IMR-90 (cell line): Measurements from ENCODE around the gene TM9SF4. TPM values are rescaled to one million over a fixed set of nuclear protein-coding genes. Genes with fewer than 3 reads are reported as not detected.

Experiments
- ATAC-seq: fragments of 200-7000 bp; cut with Tn5 transposase; 2 replicates; pipeline ENCODE4 v1.9.1; 2020; ENCODE audit warnings: low read depth, mild to moderate bottlenecking, moderate library complexity
- BruUV-seq: library from RNA; stranded (reverse); fragments of 400-500 nt; replicated peaks from 2 replicates; lab custom pipeline; 2021; lab: Mats Ljungman, UMichigan
- CTCF ChIA-PET: fragments of 300-600 bp; formaldehyde crosslinking; extraction: SDS; loops from one replicate; lab custom pipeline; 2021; ENCODE audit warnings: antibody characterized with exemption; lab: Yijun Ruan, JAX
- POLR2A ChIA-PET: fragments of 300-600 bp; sonication (Branson Sonifier 250); formaldehyde crosslinking; loops from one replicate; lab custom pipeline; 2022; ENCODE audit warnings: antibody characterized with exemption; ENCODE audit not compliant: unreplicated experiment; lab: Charles Lee
- DNase-seq: peaks from one replicate; pipeline ENCODE4 v3.0.0; 2013
- H2AFZ ChIP-seq: replicated peaks from 2 replicates; pipeline ENCODE3; 2013; ENCODE audit warnings: low read length, mild to moderate bottlenecking; ENCODE audit not compliant: poor library complexity
- H2AK5ac ChIP-seq: 2 replicates; pipeline ENCODE4 v1.6.1; 2013; ENCODE audit warnings: low read depth, low read length, inconsistent platforms
- H2AK9ac ChIP-seq: replicated peaks from 2 replicates; pipeline ENCODE3; 2013; ENCODE audit warnings: mild to moderate bottlenecking, low read depth, low read length, moderate library complexity; ENCODE audit not compliant: poor library complexity
- H2BK120ac ChIP-seq: 2 replicates; pipeline ENCODE4 v1.6.1; 2013; ENCODE audit warnings: low read depth, low read length, inconsistent platforms
- H2BK15ac ChIP-seq: 3 replicates; pipeline ENCODE4 v1.6.1; 2013; ENCODE audit warnings: low read depth, low read length, inconsistent platforms
- H2BK20ac ChIP-seq: 2 replicates; pipeline ENCODE4 v1.6.1; 2013; ENCODE audit warnings: low read depth, mild to moderate bottlenecking, inconsistent platforms, low read length, moderate library complexity
- H2BK5ac ChIP-seq: 2 replicates; pipeline ENCODE4 v1.6.1; 2013; ENCODE audit warnings: mild to moderate bottlenecking, low read depth, low read length, inconsistent platforms; ENCODE audit not compliant: poor library complexity, severe bottlenecking
- H3K14ac ChIP-seq: replicated peaks from 2 replicates; pipeline ENCODE4 v1.6.1; 2013; ENCODE audit warnings: low read depth, low read length, inconsistent platforms
- H3K18ac ChIP-seq: 2 replicates; pipeline ENCODE4 v1.6.1; 2013; ENCODE audit warnings: low read depth, low read length, control low read depth
- H3K23ac ChIP-seq: 2 replicates; pipeline ENCODE4 v1.6.1; 2013; ENCODE audit warnings: low read depth, low read length, inconsistent platforms
- H3K27ac ChIP-seq: 2 replicates; pipeline ENCODE4 v1.5.1; 2013; ENCODE audit warnings: mild to moderate bottlenecking, control low read depth, low read length; ENCODE audit not compliant: insufficient read depth
- H3K27me3 ChIP-seq: 2 replicates; pipeline ENCODE4 v1.6.1; 2013; ENCODE audit warnings: low read length; ENCODE audit not compliant: control insufficient read depth, insufficient read depth
- H3K36me3 ChIP-seq: 2 replicates; pipeline ENCODE4 v1.6.1; 2013; ENCODE audit warnings: low read length, mixed read lengths; ENCODE audit not compliant: control insufficient read depth, insufficient read depth
- H3K4ac ChIP-seq: 2 replicates; pipeline ENCODE4 v1.6.1; 2013; ENCODE audit warnings: low read depth, low read length, inconsistent platforms
- H3K4me1 ChIP-seq: 2 replicates; pipeline ENCODE4 v1.6.1; 2013; ENCODE audit warnings: low read length, mixed read lengths; ENCODE audit not compliant: control insufficient read depth, insufficient read depth
- H3K4me2 ChIP-seq: 2 replicates; pipeline ENCODE4 v1.6.1; 2013; ENCODE audit warnings: low read depth, mild to moderate bottlenecking, control low read depth, low read length, moderate library complexity
- H3K4me3 ChIP-seq: 2 replicates; pipeline ENCODE4 v1.5.1; 2013; ENCODE audit warnings: low read depth, mild to moderate bottlenecking, control low read depth, low read length, moderate library complexity; ENCODE audit not compliant: insufficient read depth
- H3K56ac ChIP-seq: 2 replicates; pipeline ENCODE4 v1.6.1; 2013; ENCODE audit warnings: low read length, inconsistent platforms; ENCODE audit not compliant: insufficient read depth; ENCODE audit errors: extremely low read depth
- H3K79me1 ChIP-seq, 2 experiments: 2 replicates each; pipeline ENCODE4 v1.6.1; 2013; ENCODE audit warnings: low read length in 2 of 2, inconsistent platforms in 1 of 2, low read depth in 1 of 2
- H3K9ac ChIP-seq: 2 replicates; pipeline ENCODE4 v1.6.1; 2013; ENCODE audit warnings: low read depth, low read length, control low read depth
- H3K9me1 ChIP-seq: 2 replicates; pipeline ENCODE4 v1.6.1; 2013; ENCODE audit warnings: low read length, inconsistent platforms; ENCODE audit not compliant: insufficient read depth
- H3K9me3 ChIP-seq: 2 replicates; pipeline ENCODE4 v1.6.1; 2013; ENCODE audit warnings: low read length; ENCODE audit not compliant: control insufficient read depth, insufficient read depth
- H4K20me1 ChIP-seq: 2 replicates; pipeline ENCODE4 v1.6.1; 2013; ENCODE audit warnings: low read length, inconsistent platforms; ENCODE audit not compliant: insufficient read depth
- H4K5ac ChIP-seq: 2 replicates; pipeline ENCODE4 v1.6.1; 2013; ENCODE audit warnings: mild to moderate bottlenecking, low read depth, low read length, control low read depth
- H4K8ac ChIP-seq, 2 experiments: 2 replicates each; pipeline ENCODE4 v1.6.1; 2013; ENCODE audit warnings: low read depth in 2 of 2, low read length in 2 of 2, control low read depth in 1 of 2, inconsistent platforms in 1 of 2
- H4K91ac ChIP-seq: 2 replicates; pipeline ENCODE4 v1.6.1; 2013; ENCODE audit warnings: low read depth, low read length, inconsistent platforms; ENCODE audit not compliant: insufficient read depth
- BHLHE40 ChIP-seq: fragments of 150-350 bp; IDR thresholded peaks from 2 replicates; pipeline ENCODE4 v1.6.1; 2016; ENCODE audit warnings: mild to moderate bottlenecking, low read depth, low read length
- CEBPB ChIP-seq: IDR thresholded peaks from 2 replicates; pipeline ENCODE4 v1.6.1; 2012; ENCODE audit warnings: low read depth, low read length, improper control_type of control experiment
- CHD1 ChIP-seq: IDR thresholded peaks from 2 replicates; pipeline ENCODE4 v1.6.1; 2012; ENCODE audit warnings: low read depth, low read length, improper control_type of control experiment
- FOS ChIP-seq: fragments of 150-350 bp; IDR thresholded peaks from 2 replicates; pipeline ENCODE4 v1.6.1; 2016; ENCODE audit warnings: low read depth, low read length
- MAFK ChIP-seq: IDR thresholded peaks from 2 replicates; pipeline ENCODE4 v1.6.1; 2012; ENCODE audit warnings: low read depth, low read length, improper control_type of control experiment
- MAZ ChIP-seq: IDR thresholded peaks from 2 replicates; pipeline ENCODE4 v1.6.1; 2012; ENCODE audit warnings: low read depth, mild to moderate bottlenecking, low read length, improper control_type of control experiment, moderate library complexity, borderline replicate concordance
- MXI1 ChIP-seq: IDR thresholded peaks from 2 replicates; pipeline ENCODE4 v1.6.1; 2012; ENCODE audit warnings: low read depth, mild to moderate bottlenecking, low read length, moderate library complexity, borderline replicate concordance
- NFE2L2 ChIP-seq: fragments of 150-350 bp; IDR thresholded peaks from 2 replicates; pipeline ENCODE4 v1.6.1; 2016; ENCODE audit warnings: low read depth, mild to moderate bottlenecking, low read length
- POLR2A ChIP-seq: IDR thresholded peaks from 2 replicates; pipeline ENCODE4 v1.6.1; 2012; ENCODE audit warnings: mild to moderate bottlenecking, low read depth, low read length
- RAD21 ChIP-seq: IDR thresholded peaks from 2 replicates; pipeline ENCODE4 v1.6.1; 2012; ENCODE audit warnings: low read length, improper control_type of control experiment
- RCOR1 ChIP-seq: IDR thresholded peaks from 2 replicates; pipeline ENCODE4 v1.6.1; 2012; ENCODE audit warnings: mild to moderate bottlenecking, low read length, improper control_type of control experiment; ENCODE audit not compliant: insufficient replicate concordance
- RFX5 ChIP-seq: IDR thresholded peaks from 2 replicates; pipeline ENCODE4 v1.8.0; 2012; ENCODE audit warnings: low read depth, mild to moderate bottlenecking, low read length, moderate library complexity
- SMC3 ChIP-seq: fragments of 150-350 bp; IDR thresholded peaks from 2 replicates; pipeline ENCODE4 v1.6.1; 2016; ENCODE audit warnings: low read depth, mild to moderate bottlenecking, antibody characterized with exemption, low read length, moderate library complexity
- WGBS, 2 experiments: methylation state at CpG; one replicate each; pipeline versions ENCODE4 v1.1.5 to v1.1.7; 2013; ENCODE audit warnings: missing lambda C conversion rate in 2 of 2; ENCODE audit not compliant: insufficient read length in 1 of 2; ENCODE audit errors: extremely low coverage in 2 of 2; 5-methylcytosine and 5-hydroxymethylcytosine counted together
- dilution Hi-C: fragments of 300-500 bp; cut with HindIII; formaldehyde crosslinking; loops from one replicate; pipeline ENCODE4 v1.14.3; 2018; ENCODE audit warnings: low sequenced_read_pairs; ENCODE audit not compliant: unreplicated experiment
- in situ Hi-C: fragments of 300-500 bp; cut with MboI; formaldehyde crosslinking; loops from 3 replicates; pipeline ENCODE4 v1.14.3; 2019; ENCODE audit warnings: low sequenced_read_pairs, inconsistent platforms, mixed read lengths
- intact Hi-C: fragments of 100-400 bp; cut with micrococcal nuclease; formaldehyde crosslinking; loops from 2 replicates; pipeline ENCODE4 v1.10.0; 2022
- polyA plus RNA-seq, 3 experiments: library from polyadenylated mRNA; depleted of rRNA; stranded (reverse); fragments of >200 nt; gene quantifications; 2 replicates each; pipeline ENCODE4 v1.2.3, GENCODE V29; 2012; ENCODE audit warnings: low replicate concordance in 1 of 3
- total RNA-seq: library from RNA; depleted of rRNA; stranded (reverse); fragments of >200 nt; gene quantifications from 2 replicates; pipeline ENCODE4 v1.2.3, GENCODE V29; 2012
- TF ChIP-seq, protein P1 (sequence below): fragments of 150-350 bp; IDR thresholded peaks from 2 replicates; pipeline ENCODE4 v1.6.1; 2016; ENCODE audit warnings: low read depth, mild to moderate bottlenecking, low read length, moderate library complexity, borderline replicate concordance
- TF ChIP-seq, protein P2 (sequence below): conservative IDR thresholded peaks from 2 replicates; pipeline ENCODE4 v1.5.1; 2012; ENCODE audit warnings: mild to moderate bottlenecking, low read depth, low read length, improper control_type of control experiment

TM9SF4 gene
- total and polyA plus RNA-seq, 2 of the 4 experiments (the other 2 are of a cell fraction) = 35.3 to 59.1 TPM

- no TSS peak for BruUV-seq
- H3K14ac ChIP-seq = no peak overlapping the region
- 0 out of 2 replicates have a peak overlapping the region, but pooled peaks have one; percentile 21 for H3K4ac ChIP-seq
- in situ Hi-C loops (no loop called here), dilution Hi-C loops (no loop called here), intact Hi-C loops (no loop called here)
- no peaks in the 10 kb centered on the region for H4K20me1 ChIP-seq
- DNase-seq (peak; percentile 58), ATAC-seq (peak; percentile 83)
- no peak overlapping the region for H2AFZ ChIP-seq
- no peak overlapping the region for H3K4me3 ChIP-seq
- no peaks in the 10 kb centered on the region for H3K9me3 ChIP-seq
- H3K9ac ChIP-seq = no peak overlapping the region
- H2BK120ac ChIP-seq = no peak overlapping the region
- H4K91ac ChIP-seq = no peak overlapping the region
- no peaks in the 10 kb centered on the region for H3K27me3 ChIP-seq
- no peak overlapping the region for H2AK5ac ChIP-seq
- no peak overlapping the region; the same call in 1 of the 2 replicates for H3K27ac ChIP-seq
- H3K23ac ChIP-seq = no peak overlapping the region
- no peak overlapping the region for H2BK20ac ChIP-seq
- ChIA-PET POLR2A (no interaction called here), CTCF (no interaction called here)
- no peak overlapping the region for H3K56ac ChIP-seq
- no CpG with 5 or more reads among the region's 2 CpGs for WGBS, 2 experiments
- H4K8ac ChIP-seq = peak overlapping the region in 1 of 2 experiments; percentile 43; a peak in 1 of 4 replicates
- H3K79me1 ChIP-seq = 0 out of 4 replicates have a peak, but pooled peaks cover 0 to 4% of the 10 kb centered on the region in 2 experiments
- peaks cover 6% of the 10 kb centered on the region; the same call in 1 of the 2 replicates for H3K9me1 ChIP-seq
- no peak overlapping the region for H2BK5ac ChIP-seq
- H4K5ac ChIP-seq = no peak overlapping the region
- H3K4me2 ChIP-seq = no peak overlapping the region; the same call in 1 of the 2 replicates
- no peak overlapping the region for H3K18ac ChIP-seq
- peaks cover 32% of the 10 kb centered on the region for H3K36me3 ChIP-seq
- H2AK9ac ChIP-seq = no peak overlapping the region
- peaks cover 7% of the 10 kb centered on the region; the same call in 1 of the 2 replicates for H3K4me1 ChIP-seq
- H2BK15ac ChIP-seq = no peak overlapping the region
- TF ChIP-seq RFX5 (no peak), SMC3 (no peak), BHLHE40 (no peak), FOS (no peak), MXI1 (no peak), CHD1 (no peak), CEBPB (no peak), RAD21 (no peak), MAZ (no peak), NFE2L2 (no peak), MAFK (no peak), POLR2A (no peak), RCOR1 (no peak)
- TF ChIP-seq, protein P1, sequence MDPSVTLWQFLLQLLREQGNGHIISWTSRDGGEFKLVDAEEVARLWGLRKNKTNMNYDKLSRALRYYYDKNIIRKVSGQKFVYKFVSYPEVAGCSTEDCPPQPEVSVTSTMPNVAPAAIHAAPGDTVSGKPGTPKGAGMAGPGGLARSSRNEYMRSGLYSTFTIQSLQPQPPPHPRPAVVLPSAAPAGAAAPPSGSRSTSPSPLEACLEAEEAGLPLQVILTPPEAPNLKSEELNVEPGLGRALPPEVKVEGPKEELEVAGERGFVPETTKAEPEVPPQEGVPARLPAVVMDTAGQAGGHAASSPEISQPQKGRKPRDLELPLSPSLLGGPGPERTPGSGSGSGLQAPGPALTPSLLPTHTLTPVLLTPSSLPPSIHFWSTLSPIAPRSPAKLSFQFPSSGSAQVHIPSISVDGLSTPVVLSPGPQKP = no peak
- TF ChIP-seq, protein P2, sequence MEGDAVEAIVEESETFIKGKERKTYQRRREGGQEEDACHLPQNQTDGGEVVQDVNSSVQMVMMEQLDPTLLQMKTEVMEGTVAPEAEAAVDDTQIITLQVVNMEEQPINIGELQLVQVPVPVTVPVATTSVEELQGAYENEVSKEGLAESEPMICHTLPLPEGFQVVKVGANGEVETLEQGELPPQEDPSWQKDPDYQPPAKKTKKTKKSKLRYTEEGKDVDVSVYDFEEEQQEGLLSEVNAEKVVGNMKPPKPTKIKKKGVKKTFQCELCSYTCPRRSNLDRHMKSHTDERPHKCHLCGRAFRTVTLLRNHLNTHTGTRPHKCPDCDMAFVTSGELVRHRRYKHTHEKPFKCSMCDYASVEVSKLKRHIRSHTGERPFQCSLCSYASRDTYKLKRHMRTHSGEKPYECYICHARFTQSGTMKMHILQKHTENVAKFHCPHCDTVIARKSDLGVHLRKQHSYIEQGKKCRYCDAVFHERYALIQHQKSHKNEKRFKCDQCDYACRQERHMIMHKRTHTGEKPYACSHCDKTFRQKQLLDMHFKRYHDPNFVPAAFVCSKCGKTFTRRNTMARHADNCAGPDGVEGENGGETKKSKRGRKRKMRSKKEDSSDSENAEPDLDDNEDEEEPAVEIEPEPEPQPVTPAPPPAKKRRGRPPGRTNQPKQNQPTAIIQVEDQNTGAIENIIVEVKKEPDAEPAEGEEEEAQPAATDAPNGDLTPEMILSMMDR = no peak
These were observed 58.8 kb downstream of the TM9SF4 start for GRCh38 chr20:32168184-32168910.
